Progenitor cell of endocrine pancreas (in vitro differentiated cells): ENCODE data around the gene RUVBL1. TPM values are rescaled to one million over a fixed set of nuclear protein-coding genes. Genes with fewer than 3 reads are reported as not detected.

Experiments used
- DNase-seq: peaks from one replicate; pipeline ENCODE4 v3.0.0; 2021; ENCODE audit warnings: low spot score; ENCODE audit not compliant: unreplicated experiment
- H3K27ac Mint-ChIP-seq: 2 replicates; pipeline ENCODE4 v1.8.0; 2021; ENCODE audit warnings: mild to moderate bottlenecking, moderate library complexity, mixed read lengths
- H3K27me3 Mint-ChIP-seq: 2 replicates; pipeline ENCODE4 v1.8.0; 2021; ENCODE audit warnings: mixed read lengths
- H3K36me3 Mint-ChIP-seq: 2 replicates; pipeline ENCODE4 v1.8.0; 2022; ENCODE audit warnings: mixed read lengths; ENCODE audit not compliant: insufficient read depth
- H3K4me1 Mint-ChIP-seq: 2 replicates; pipeline ENCODE4 v1.8.0; 2021; ENCODE audit warnings: low read depth, mixed read lengths
- H3K4me3 Mint-ChIP-seq: 2 replicates; pipeline ENCODE4 v1.8.0; 2021; ENCODE audit warnings: low read depth, mild to moderate bottlenecking, moderate library complexity, mixed read lengths
- H3K9me3 Mint-ChIP-seq: 2 replicates; pipeline ENCODE4 v1.8.0; 2021; ENCODE audit warnings: low read depth, mixed read lengths
- total RNA-seq: library from RNA; stranded (reverse); gene quantifications from 2 replicates; pipeline ENCODE4 v1.2.1, GENCODE V29; 2021
- TF ChIP-seq, protein P1 (sequence below): fragments of 200-600 bp; sonication (generic); IDR thresholded peaks from one replicate; pipeline ENCODE4 v1.5.0; 2021; ENCODE audit warnings: antibody characterized with exemption, mild to moderate bottlenecking; ENCODE audit not compliant: unreplicated experiment

RUVBL1 gene
- total RNA-seq, 1 donor from 2014 or later = 53.6 TPM

DNA sequence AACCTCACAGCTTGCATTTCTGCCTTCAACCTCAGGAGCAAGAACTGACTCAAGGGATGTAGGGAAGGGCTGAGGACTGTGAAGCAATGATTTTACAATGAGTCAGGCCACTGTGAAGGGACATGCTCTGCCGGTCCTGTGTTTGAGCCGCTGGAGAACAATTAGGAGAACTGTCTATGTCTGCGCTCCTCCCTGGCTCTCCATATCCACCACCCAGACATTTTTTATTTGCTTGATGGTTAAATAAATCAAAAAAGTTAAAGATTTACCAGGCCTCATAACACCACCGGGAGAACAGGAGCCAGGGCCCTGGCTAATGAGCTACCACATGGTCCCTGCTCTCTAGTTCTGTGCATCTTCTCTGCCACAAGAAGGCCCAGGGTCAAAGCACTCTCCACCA is 41.8 kb downstream of the RUVBL1 start:
- H3K9me3 Mint-ChIP-seq = no peaks in the 10 kb centered on the region
- TF ChIP-seq, protein P1, sequence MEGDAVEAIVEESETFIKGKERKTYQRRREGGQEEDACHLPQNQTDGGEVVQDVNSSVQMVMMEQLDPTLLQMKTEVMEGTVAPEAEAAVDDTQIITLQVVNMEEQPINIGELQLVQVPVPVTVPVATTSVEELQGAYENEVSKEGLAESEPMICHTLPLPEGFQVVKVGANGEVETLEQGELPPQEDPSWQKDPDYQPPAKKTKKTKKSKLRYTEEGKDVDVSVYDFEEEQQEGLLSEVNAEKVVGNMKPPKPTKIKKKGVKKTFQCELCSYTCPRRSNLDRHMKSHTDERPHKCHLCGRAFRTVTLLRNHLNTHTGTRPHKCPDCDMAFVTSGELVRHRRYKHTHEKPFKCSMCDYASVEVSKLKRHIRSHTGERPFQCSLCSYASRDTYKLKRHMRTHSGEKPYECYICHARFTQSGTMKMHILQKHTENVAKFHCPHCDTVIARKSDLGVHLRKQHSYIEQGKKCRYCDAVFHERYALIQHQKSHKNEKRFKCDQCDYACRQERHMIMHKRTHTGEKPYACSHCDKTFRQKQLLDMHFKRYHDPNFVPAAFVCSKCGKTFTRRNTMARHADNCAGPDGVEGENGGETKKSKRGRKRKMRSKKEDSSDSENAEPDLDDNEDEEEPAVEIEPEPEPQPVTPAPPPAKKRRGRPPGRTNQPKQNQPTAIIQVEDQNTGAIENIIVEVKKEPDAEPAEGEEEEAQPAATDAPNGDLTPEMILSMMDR = no peak
- H3K36me3 Mint-ChIP-seq = peaks cover 30% of the 10 kb centered on the region
- no peak overlapping the region for H3K4me3 Mint-ChIP-seq
- H3K27me3 Mint-ChIP-seq = peaks cover 14% of the 10 kb centered on the region
- no peak overlapping the region for H3K27ac Mint-ChIP-seq
- peaks cover 8% of the 10 kb centered on the region for H3K4me1 Mint-ChIP-seq
- no peak for DNase-seq

DNA sequence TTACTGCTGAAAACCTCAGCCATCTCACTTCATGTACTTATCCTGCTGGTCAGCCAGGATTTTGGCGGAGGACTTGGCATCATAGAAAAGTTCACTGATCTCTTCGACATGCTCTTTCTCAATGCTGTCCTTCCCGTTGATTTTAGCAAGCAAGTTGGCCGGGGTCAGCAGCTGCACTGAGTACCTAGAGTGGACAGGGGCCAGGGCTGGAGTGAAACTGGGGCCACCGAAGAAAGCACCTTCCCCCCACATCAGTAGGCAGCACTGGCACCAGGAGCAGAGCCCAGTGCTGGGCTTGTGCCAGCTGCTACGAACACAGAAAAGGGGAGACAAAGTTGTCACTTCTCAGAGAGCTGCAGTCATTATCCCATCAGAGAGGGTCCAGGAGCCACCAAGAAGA is 42.4 kb downstream of the RUVBL1 start:
- H3K36me3 Mint-ChIP-seq = peaks cover 29% of the 10 kb centered on the region

DNA sequence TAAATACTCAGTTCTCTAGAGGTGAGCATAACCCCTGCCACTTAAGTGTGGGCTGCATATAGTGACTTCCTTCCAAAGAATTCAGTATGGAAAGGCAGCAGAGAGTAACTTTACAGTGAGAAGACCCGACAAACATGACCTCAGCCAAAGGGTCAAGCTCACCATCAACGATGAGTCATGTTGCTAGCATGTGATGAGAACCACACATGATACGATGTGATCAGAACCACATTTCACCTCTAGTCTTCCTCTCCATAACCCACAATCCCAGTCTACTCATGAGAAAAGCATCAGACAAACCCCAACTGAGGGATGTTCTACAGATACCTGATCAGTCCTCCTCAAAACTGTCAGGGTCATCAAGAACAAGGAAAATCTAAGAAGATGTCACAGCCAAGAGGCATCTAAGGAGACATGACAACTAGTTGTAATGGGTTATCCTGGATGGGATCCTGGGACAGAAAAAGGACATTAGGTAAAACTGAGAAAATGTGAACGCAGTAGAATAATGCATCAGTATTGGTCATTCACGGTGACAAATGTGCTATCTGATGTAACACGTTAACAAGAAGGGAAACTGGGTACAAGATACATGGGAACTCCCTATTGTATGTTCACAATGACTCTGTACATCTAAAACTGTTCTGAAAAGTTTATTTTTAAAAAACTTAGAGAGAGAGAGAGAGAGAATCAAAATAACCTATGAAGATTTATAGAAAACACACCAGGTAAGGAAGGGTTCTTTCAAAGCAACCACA is 43.1 kb downstream of the RUVBL1 start:
- peaks cover 28% of the 10 kb centered on the region for H3K36me3 Mint-ChIP-seq
- TF ChIP-seq, protein P1 = no peak
- peaks cover 8% of the 10 kb centered on the region for H3K4me1 Mint-ChIP-seq
- no peaks in the 10 kb centered on the region for H3K9me3 Mint-ChIP-seq
- no peak for DNase-seq
- H3K27me3 Mint-ChIP-seq = peaks cover 14% of the 10 kb centered on the region
- H3K4me3 Mint-ChIP-seq = no peak overlapping the region
- no peak overlapping the region for H3K27ac Mint-ChIP-seq

More for the DNA sequence above, 42.4 kb downstream of the RUVBL1 start:
- no peaks in the 10 kb centered on the region for H3K9me3 Mint-ChIP-seq
- H3K4me3 Mint-ChIP-seq = no peak overlapping the region
- TF ChIP-seq, protein P1 = no peak
- no peak overlapping the region for H3K27ac Mint-ChIP-seq
- peaks cover 14% of the 10 kb centered on the region for H3K27me3 Mint-ChIP-seq
- no peak for DNase-seq
- H3K4me1 Mint-ChIP-seq = peaks cover 8% of the 10 kb centered on the region

DNA sequence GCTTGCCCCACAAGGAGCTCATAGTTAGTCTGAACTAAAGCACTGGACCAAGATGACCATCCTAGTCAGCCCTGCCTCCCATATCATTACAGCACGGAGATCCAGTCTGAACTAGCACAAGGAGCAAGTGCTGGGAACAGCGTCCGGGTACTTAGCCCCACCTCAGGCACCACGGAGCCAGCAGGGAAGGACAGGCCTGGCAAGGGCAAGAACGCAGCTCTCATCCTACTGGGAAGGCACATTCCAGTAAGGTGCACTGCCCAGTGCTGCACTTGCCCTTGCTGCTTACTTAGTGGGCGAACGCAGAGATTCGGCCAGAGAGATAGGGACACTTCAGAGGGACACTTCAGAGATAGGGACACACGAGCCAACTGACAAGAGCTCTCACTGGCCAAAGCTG is 43.8 kb downstream of the RUVBL1 start:
- Mint-ChIP-seq H3K27ac (no peak overlapping the region), H3K27me3 (peaks cover 20% of the 10 kb centered on the region), H3K36me3 (peaks cover 27% of the 10 kb centered on the region), H3K9me3 (no peaks in the 10 kb centered on the region), H3K4me1 (peaks cover 14% of the 10 kb centered on the region), H3K4me3 (no peak overlapping the region)
- TF ChIP-seq, protein P1 = no peak
- no peak for DNase-seq

DNA sequence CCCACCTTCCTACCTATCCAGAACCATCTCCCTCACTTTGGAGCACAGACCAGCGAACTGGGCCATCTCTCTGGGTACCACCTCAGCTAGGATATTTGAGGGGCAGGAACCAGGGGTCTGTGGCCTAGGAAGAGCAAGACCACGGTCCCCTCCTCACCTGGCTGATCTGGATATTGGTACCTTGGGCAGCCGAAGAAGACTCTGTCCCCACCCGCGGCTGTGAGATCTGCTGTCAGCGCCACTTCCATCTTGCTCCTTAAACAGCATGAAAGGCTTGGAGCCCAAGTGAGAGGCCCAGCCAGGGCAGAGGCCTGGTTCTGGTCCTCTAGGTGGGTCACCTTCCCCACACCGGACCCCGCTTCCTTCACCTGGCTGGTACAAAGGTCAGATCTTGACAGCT is 44.7 kb downstream of the RUVBL1 start:
- Mint-ChIP-seq H3K9me3 (no peaks in the 10 kb centered on the region), H3K4me3 (no peak overlapping the region), H3K4me1 (peaks cover 14% of the 10 kb centered on the region), H3K27me3 (peaks cover 20% of the 10 kb centered on the region), H3K27ac (no peak overlapping the region), H3K36me3 (peaks cover 24% of the 10 kb centered on the region)
- DNase-seq = no peak
- TF ChIP-seq, protein P1 = no peak
